Mammary epithelial cell (primary cell): Measurements from ENCODE around the gene PDZD7.

ENCODE experiments used
- EZH2 ChIP-seq: IDR thresholded peaks from 2 replicates; pipeline ENCODE4 v1.6.1; 2012; ENCODE audit warnings: low read length, inconsistent platforms, borderline replicate concordance
- TF ChIP-seq, protein P1 (sequence below), 2 donors: IDR thresholded peaks in 1 of 2; conservative IDR thresholded peaks in 1 of 2; 2 replicates each; pipeline ENCODE4 v1.5.1; 2011 to 2012; ENCODE audit warnings: inconsistent platforms in 2 of 2, low read length in 2 of 2, mild to moderate bottlenecking in 2 of 2, control low read depth in 1 of 2, low read depth in 1 of 2; ENCODE audit not compliant: insufficient read depth in 1 of 2; ENCODE audit errors: extremely low read depth in 1 of 2

DNA sequence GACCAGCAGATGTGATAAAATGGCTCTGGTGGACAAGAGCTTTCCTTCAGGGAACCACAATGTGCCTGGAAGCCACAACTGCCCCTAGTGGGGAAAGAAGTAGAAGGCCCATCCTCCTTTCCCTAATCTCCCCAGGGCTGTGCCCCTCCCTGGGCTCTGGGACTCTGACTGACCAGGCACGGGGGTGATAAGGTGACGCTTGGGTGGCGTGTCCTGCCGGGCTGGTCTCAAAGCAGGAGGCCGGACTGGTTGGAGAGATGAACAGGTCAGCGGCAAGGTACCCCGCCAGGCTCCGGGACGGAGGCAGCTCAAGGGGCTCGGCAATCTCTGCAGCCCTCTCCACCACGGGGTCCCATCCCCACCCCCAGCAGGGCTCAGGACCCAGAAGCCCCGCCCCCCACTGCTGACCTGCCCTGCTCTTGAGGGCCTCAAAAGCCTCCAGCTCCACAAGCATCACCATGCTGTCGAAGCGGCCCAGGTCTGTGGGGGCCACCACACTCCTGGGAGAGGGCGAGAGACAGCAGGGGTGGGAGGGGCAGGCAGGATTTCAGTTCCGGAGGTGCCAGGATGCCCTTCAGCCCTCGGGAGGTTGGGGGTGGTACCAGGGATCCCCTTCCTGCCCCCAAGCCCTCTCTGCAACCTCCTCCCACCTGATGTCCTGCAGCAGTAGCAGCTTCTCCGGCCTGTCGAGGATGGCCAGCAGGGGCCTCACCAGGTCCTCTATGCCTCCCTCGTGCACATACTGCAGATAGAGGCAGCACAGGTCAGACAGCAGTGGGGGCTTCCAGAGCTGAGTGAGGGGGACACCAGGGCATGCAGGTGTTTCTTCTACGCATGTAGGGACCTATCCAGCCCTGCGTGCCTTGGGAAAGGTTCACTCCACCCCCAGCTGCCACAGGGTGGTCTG lies 19.2 kb downstream of the PDZD7 start:
- TF ChIP-seq, protein P1, sequence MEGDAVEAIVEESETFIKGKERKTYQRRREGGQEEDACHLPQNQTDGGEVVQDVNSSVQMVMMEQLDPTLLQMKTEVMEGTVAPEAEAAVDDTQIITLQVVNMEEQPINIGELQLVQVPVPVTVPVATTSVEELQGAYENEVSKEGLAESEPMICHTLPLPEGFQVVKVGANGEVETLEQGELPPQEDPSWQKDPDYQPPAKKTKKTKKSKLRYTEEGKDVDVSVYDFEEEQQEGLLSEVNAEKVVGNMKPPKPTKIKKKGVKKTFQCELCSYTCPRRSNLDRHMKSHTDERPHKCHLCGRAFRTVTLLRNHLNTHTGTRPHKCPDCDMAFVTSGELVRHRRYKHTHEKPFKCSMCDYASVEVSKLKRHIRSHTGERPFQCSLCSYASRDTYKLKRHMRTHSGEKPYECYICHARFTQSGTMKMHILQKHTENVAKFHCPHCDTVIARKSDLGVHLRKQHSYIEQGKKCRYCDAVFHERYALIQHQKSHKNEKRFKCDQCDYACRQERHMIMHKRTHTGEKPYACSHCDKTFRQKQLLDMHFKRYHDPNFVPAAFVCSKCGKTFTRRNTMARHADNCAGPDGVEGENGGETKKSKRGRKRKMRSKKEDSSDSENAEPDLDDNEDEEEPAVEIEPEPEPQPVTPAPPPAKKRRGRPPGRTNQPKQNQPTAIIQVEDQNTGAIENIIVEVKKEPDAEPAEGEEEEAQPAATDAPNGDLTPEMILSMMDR (conservative IDR thresholded peaks at IDR 0.05 in 1 of 2, IDR thresholded peaks at IDR 0.05 in 1 of 2; ENCODE audit: extremely low read depth in 1 of 2, insufficient read depth in 1 of 2, low read depth in 1 of 2, low read length in 2 of 2): peak; percentile 31 to 35
- TF ChIP-seq EZH2: no peak
